ENCODE measurements around the gene PCBP2.

Gene PCBP2

DNA sequence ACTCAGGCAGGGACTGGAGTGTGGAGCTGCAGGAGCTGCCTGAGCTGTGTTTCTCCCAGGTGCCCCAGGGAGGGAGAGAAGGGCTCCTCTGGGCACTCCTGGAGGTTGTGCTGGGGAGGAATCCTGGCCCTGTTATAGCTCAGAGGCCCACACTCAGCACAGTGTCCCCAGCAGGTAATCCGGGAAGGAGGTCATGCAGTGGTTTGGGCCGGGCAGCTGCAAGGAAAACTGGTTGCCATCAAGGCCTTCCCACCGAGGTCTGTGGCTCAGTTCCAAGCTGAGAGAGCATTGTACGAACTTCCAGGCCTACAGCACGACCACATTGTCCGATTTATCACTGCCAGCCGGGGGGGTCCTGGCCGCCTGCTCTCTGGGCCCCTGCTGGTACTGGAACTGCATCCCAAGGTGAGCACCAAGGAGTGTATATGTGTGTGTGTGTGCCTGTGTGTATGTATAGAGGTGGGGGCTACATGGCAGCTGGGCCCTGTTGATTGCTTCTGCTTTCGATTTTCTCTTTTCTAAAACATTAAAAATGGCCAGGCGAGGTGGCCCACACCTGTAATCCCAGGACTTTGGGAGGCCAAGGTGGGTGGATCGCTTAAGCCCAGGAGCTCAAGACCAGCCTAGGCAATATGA is 26.3 kb upstream of the PCBP2 start:
- TF ChIP-seq TAF1 (IDR thresholded peaks at IDR 0.05; ENCODE audit: borderline replicate concordance, insufficient read depth, low read length) (no peak), POLR2AphosphoS5 (IDR thresholded peaks at IDR 0.05; ENCODE audit: low read depth, low read length) (no peak), SIN3A (IDR thresholded peaks at IDR 0.05; ENCODE audit: borderline replicate concordance, insufficient read depth, low read length) (no peak), FOXP2 (optimal IDR thresholded peaks at IDR 0.05; ENCODE audit: borderline replicate concordance, extremely low read depth, extremely low read length, insufficient read depth) (no peak)
- TF ChIP-seq, protein P1, sequence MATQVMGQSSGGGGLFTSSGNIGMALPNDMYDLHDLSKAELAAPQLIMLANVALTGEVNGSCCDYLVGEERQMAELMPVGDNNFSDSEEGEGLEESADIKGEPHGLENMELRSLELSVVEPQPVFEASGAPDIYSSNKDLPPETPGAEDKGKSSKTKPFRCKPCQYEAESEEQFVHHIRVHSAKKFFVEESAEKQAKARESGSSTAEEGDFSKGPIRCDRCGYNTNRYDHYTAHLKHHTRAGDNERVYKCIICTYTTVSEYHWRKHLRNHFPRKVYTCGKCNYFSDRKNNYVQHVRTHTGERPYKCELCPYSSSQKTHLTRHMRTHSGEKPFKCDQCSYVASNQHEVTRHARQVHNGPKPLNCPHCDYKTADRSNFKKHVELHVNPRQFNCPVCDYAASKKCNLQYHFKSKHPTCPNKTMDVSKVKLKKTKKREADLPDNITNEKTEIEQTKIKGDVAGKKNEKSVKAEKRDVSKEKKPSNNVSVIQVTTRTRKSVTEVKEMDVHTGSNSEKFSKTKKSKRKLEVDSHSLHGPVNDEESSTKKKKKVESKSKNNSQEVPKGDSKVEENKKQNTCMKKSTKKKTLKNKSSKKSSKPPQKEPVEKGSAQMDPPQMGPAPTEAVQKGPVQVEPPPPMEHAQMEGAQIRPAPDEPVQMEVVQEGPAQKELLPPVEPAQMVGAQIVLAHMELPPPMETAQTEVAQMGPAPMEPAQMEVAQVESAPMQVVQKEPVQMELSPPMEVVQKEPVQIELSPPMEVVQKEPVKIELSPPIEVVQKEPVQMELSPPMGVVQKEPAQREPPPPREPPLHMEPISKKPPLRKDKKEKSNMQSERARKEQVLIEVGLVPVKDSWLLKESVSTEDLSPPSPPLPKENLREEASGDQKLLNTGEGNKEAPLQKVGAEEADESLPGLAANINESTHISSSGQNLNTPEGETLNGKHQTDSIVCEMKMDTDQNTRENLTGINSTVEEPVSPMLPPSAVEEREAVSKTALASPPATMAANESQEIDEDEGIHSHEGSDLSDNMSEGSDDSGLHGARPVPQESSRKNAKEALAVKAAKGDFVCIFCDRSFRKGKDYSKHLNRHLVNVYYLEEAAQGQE (IDR thresholded peaks at IDR 0.05; ENCODE audit: insufficient read depth in 1 of 2, low read depth in 2 of 2, low read length in 2 of 2), result no peak

DNA sequence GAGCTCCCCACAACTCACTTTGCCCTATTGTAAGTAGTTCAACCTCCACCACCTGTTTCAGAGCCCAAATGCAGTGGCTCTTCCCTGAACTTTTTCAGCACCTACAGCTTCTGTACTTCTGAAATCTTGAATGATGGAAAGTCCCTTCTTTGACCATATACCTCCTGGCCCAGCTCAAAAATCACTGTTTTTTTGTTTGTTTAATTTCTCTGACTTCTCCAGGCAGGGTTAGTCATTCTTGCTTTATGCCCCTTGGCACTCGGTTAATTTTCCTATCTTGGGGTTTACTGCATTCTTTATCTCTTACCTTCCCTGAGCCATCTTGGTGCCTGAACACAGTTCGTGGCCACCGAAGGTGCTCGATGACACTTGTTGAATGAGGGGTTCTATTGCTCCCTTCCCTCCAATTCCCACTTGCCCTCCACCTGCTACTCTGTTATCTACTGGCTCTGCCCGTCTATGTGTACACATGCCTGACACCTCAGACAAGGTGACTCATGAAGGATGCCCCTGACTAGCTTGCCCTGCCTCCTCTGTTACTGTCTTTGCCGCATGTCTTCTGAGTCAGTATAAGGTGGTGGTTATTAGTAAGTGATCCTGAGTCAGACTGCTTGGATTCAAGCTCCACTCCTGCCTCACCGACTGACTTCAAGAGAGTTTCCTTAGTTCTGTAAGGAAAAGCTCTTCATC is 23.9 kb upstream of the PCBP2 start:
- TF ChIP-seq SIN3A (IDR thresholded peaks at IDR 0.05; ENCODE audit: borderline replicate concordance, insufficient read depth, low read length) (no peak), FOXP2 (optimal IDR thresholded peaks at IDR 0.05; ENCODE audit: borderline replicate concordance, extremely low read depth, extremely low read length, insufficient read depth) (no peak), TAF1 (IDR thresholded peaks at IDR 0.05; ENCODE audit: borderline replicate concordance, insufficient read depth, low read length) (no peak), POLR2AphosphoS5 (IDR thresholded peaks at IDR 0.05; ENCODE audit: low read depth, low read length) (no peak)
- TF ChIP-seq, protein P1 (IDR thresholded peaks at IDR 0.05; ENCODE audit: insufficient read depth in 1 of 2, low read depth in 2 of 2, low read length in 2 of 2), result no peak

GRCh38 chr12:53428741-53429140 is 23.2 kb upstream of the PCBP2 start:
- TF ChIP-seq FOXP2 (optimal IDR thresholded peaks at IDR 0.05; ENCODE audit: borderline replicate concordance, extremely low read depth, extremely low read length, insufficient read depth) (no peak), POLR2AphosphoS5 (IDR thresholded peaks at IDR 0.05; ENCODE audit: low read depth, low read length) (no peak), SIN3A (IDR thresholded peaks at IDR 0.05; ENCODE audit: borderline replicate concordance, insufficient read depth, low read length) (no peak), TAF1 (IDR thresholded peaks at IDR 0.05; ENCODE audit: borderline replicate concordance, insufficient read depth, low read length) (no peak)
- TF ChIP-seq, protein P1 (IDR thresholded peaks at IDR 0.05; ENCODE audit: insufficient read depth in 1 of 2, low read depth in 2 of 2, low read length in 2 of 2), result no peak

- no peak for TF ChIP-seq TAF1 (IDR thresholded peaks at IDR 0.05; ENCODE audit: borderline replicate concordance, insufficient read depth, low read length)
- no peak for TF ChIP-seq SIN3A (IDR thresholded peaks at IDR 0.05; ENCODE audit: borderline replicate concordance, insufficient read depth, low read length)
- TF ChIP-seq POLR2AphosphoS5 (IDR thresholded peaks at IDR 0.05; ENCODE audit: low read depth, low read length), result no peak
- TF ChIP-seq, protein P1 (IDR thresholded peaks at IDR 0.05; ENCODE audit: insufficient read depth in 1 of 2, low read depth in 2 of 2, low read length in 2 of 2), result no peak
- no peak for TF ChIP-seq FOXP2 (optimal IDR thresholded peaks at IDR 0.05; ENCODE audit: borderline replicate concordance, extremely low read depth, extremely low read length, insufficient read depth)
Observed at GRCh38 chr12:53430116-53430515, 21.8 kb upstream of the PCBP2 start.
